ENCODE results near the gene ANKS1B. TPM values are rescaled to one million over a fixed set of nuclear protein-coding genes. Genes with fewer than 3 reads are reported as not detected.

Gene ANKS1B
- total RNA-seq, 4 donors from 2014 or later = 14.0 to 38.4 (median 28.6) TPM

DNA sequence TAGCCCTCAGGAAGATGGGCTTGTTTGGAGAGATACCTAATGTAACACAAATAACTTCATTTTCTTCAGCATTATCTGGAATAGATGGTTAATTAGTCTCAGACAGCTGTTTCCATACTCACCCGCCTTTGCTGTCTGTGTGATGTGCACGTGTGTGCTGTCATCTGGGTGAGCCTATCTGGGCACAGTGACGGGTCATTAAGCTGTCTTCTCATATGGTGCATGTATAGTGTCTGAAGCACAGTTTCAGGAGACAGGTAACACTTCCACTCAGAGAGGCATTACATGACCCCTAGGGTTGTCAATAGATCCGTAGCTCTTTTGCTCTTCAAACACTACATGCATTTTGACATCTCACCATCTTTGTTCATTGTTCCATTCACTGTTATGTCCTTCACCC, 846.3 kb downstream of the ANKS1B start:
- no peak overlapping the region for H3K27ac ChIP-seq
- DNase-seq (ENCODE audit: low spot score in 2 of 2) = no peak
- H3K27me3 ChIP-seq = no peaks in the 10 kb centered on the region
- H3K36me3 ChIP-seq = no peaks in the 10 kb centered on the region
- no peak for TF ChIP-seq POLR2A (IDR thresholded peaks at IDR 0.05)
- no peak for TF ChIP-seq EP300 (IDR thresholded peaks at IDR 0.05)
- TF ChIP-seq, protein P1, sequence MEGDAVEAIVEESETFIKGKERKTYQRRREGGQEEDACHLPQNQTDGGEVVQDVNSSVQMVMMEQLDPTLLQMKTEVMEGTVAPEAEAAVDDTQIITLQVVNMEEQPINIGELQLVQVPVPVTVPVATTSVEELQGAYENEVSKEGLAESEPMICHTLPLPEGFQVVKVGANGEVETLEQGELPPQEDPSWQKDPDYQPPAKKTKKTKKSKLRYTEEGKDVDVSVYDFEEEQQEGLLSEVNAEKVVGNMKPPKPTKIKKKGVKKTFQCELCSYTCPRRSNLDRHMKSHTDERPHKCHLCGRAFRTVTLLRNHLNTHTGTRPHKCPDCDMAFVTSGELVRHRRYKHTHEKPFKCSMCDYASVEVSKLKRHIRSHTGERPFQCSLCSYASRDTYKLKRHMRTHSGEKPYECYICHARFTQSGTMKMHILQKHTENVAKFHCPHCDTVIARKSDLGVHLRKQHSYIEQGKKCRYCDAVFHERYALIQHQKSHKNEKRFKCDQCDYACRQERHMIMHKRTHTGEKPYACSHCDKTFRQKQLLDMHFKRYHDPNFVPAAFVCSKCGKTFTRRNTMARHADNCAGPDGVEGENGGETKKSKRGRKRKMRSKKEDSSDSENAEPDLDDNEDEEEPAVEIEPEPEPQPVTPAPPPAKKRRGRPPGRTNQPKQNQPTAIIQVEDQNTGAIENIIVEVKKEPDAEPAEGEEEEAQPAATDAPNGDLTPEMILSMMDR (IDR thresholded peaks at IDR 0.05) = no peak
- no peak overlapping the region for H3K4me3 ChIP-seq
- WGBS, 2 donors = 76 to 81% methylated on average over 4 of the region's 4 CpGs
- H3K9me3 ChIP-seq = no peaks in the 10 kb centered on the region
- no peaks in the 10 kb centered on the region for H3K4me1 ChIP-seq

DNA sequence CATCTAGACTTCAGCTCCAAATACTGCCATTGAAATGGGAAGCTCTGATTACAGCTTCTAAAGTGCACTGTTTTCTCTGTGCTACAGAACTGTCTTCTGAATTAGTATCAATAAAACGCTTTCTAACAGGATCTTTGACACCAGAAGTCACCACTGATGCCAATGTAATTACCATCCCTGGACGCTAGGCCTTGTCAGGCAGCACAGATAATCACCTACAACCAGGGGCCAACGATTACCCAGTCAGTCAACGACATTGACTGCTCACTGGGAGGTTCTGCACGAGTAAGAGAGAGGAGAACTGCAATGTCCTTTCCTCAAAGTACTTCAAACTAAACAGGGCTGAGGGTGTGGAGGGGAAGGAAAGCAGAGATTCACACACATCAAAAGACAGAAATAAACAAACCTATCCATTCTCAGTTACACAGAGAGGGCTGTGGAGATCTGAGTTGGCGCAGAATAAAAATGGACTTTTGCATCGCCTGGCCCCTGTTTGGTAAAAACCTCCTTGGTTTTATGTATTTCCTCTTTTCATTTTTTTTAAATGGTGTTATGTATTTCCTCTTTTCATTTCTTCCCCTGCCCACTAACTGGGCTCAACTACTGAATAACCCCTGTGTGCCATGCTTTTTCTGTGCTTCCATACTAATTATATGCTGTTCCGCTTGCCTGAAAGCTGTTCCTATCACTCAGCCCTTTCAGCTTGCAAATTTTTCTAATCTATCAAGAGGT, 847.4 kb downstream of the ANKS1B start:
- TF ChIP-seq, protein P1 (IDR thresholded peaks at IDR 0.05) = no peak
- TF ChIP-seq POLR2A (IDR thresholded peaks at IDR 0.05) (no peak), EP300 (IDR thresholded peaks at IDR 0.05) (no peak)

DNA sequence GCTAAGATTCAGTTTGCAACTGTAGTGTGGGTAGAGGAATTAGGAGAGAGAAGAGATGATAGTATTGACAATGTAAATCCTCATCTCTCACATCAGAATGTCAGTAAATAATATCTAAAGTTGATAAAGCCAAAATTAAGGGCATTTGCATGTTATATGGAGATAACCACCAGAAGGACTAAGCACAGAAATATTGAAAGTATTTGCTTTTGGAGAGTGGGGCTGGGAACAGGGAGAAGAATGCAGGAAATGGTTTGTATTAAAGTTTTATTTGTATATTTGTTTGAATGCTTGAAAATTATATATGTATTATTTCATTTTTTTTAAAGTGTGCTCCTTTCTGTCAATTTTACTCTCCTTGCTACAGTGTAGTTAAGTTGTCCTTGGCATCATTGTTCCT, 848.2 kb downstream of the ANKS1B start:
- Histone ChIP-seq H3K27ac (no peak overlapping the region), H3K36me3 (no peaks in the 10 kb centered on the region), H3K4me3 (no peak overlapping the region), H3K27me3 (no peaks in the 10 kb centered on the region), H3K4me1 (peaks cover 0 to 6% (median 0%) of the 10 kb centered on the region in 4 donors), H3K9me3 (no peaks in the 10 kb centered on the region)
- DNase-seq (ENCODE audit: low spot score in 2 of 2) = no peak
- TF ChIP-seq EP300 (IDR thresholded peaks at IDR 0.05) (no peak), POLR2A (IDR thresholded peaks at IDR 0.05) (no peak)
- TF ChIP-seq, protein P1 (IDR thresholded peaks at IDR 0.05) = no peak

More for the DNA sequence above, 847.4 kb downstream of the ANKS1B start:
- no peaks in the 10 kb centered on the region for H3K4me1 ChIP-seq
- no peak overlapping the region for H3K4me3 ChIP-seq
- H3K27ac ChIP-seq = no peak overlapping the region
- H3K36me3 ChIP-seq = no peaks in the 10 kb centered on the region
- DNase-seq (ENCODE audit: low spot score in 2 of 2) = no peak
- H3K9me3 ChIP-seq = no peaks in the 10 kb centered on the region
- WGBS, 2 donors = 52 to 62% methylated on average over 8 of the region's 8 CpGs
- no peaks in the 10 kb centered on the region for H3K27me3 ChIP-seq

DNA sequence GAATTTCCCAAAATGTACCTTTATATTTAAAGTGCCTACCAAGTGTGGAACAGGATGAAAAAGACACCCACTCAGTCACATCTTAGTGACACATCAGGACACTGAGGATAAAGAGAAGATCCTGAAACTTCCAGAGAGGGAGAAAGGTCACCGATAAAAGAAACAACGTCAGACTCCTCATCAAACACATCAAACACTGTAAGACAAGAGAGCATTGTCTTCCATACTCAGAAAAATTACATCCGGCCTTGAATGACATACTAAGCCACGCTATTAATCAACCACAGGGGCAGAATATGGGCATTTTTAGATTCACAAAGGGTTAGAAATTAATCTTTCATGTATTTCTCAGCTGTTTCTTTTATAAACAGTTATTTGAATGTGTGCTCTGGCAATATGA, 849.4 kb downstream of the ANKS1B start:
- Histone ChIP-seq H3K4me1 (peaks cover 0 to 9% (median 0%) of the 10 kb centered on the region in 4 donors), H3K4me3 (no peak overlapping the region), H3K27ac (no peak overlapping the region), H3K9me3 (no peaks in the 10 kb centered on the region), H3K27me3 (no peaks in the 10 kb centered on the region), H3K36me3 (no peaks in the 10 kb centered on the region)
- no peak for DNase-seq (ENCODE audit: low spot score in 2 of 2)
- TF ChIP-seq, protein P1 (IDR thresholded peaks at IDR 0.05) = no peak
- no peak for TF ChIP-seq POLR2A (IDR thresholded peaks at IDR 0.05)
- TF ChIP-seq EP300 (IDR thresholded peaks at IDR 0.05) = no peak
- WGBS, 2 donors = 45 to 66% methylated on average over 4 of the region's 4 CpGs

DNA sequence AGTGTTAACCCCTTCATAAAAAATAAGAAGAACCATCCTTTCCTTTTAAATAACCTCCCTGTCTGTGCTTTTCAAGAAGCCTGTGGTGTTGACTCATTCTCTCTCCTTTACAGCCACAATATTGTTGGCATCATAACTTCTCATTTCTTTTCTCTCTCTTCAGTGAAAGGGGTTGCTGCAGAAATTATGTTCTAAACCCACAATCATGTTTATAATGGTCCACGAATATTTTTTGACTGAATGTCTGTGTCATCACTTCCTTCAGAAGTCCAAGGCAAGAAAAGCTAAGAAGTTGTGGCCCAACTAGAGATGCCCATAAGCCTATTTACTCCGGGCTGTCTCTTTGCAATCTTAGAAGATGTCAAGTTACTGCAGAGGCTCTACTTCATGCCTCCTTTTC, 851.3 kb downstream of the ANKS1B start:
- H3K9me3 ChIP-seq = no peaks in the 10 kb centered on the region
- no peak for DNase-seq (ENCODE audit: low spot score in 2 of 2)
- WGBS, 2 donors = 70 to 86% methylated on average over 2 of the region's 2 CpGs
- no peak overlapping the region for H3K27ac ChIP-seq
- H3K4me1 ChIP-seq = peaks cover 0 to 9% (median 0%) of the 10 kb centered on the region in 4 donors
- H3K4me3 ChIP-seq = no peak overlapping the region
- H3K36me3 ChIP-seq = no peaks in the 10 kb centered on the region
- no peak for TF ChIP-seq POLR2A (IDR thresholded peaks at IDR 0.05)
- TF ChIP-seq, protein P1 (IDR thresholded peaks at IDR 0.05) = no peak
- no peak for TF ChIP-seq EP300 (IDR thresholded peaks at IDR 0.05)
- H3K27me3 ChIP-seq = no peaks in the 10 kb centered on the region
